Measurements from ENCODE around the gene AGRN.
"Not testable (repeated sequence)": the region's sequence is repeated elsewhere in the genome, so short reads cannot be mapped to it uniquely, and the experiment has no call there.

AGRN gene

DNA sequence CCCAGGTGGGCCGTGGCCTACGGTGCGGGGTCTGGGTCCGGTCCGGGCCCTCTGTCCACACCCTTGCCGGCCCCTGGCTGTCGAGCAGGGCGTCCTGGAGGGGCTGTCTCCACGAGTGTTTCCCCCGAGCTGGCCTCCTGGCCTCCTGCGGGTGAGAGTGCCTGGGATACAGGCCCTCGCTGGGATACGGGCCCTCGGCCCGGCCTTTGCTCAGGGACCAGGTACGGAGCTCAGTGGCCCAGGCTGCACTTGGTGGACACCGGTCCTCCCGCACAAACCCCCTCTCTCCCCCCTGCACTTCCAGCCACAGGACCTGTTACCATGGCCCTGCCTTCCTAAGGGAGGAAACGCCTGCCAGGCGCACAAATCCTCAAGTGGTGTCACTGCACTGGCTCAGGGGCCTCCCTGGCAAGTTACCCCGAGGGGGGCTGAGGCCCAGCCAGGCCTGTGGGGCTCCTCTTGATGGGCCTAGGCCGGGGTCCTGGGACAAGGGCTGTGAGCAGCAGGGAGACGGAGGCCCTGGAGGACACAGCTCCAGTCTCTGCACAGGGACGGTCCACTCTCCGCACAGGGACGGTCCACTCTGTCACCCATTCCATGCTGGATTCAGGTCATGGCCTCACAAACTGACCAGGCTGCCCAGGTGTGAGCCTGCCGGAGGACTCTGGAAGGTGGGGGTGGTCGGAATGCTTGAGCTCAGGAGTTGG lies 72.4 kb downstream of the AGRN start:
- DNase-seq (ENCODE audit: low spot score) = no peak

DNA sequence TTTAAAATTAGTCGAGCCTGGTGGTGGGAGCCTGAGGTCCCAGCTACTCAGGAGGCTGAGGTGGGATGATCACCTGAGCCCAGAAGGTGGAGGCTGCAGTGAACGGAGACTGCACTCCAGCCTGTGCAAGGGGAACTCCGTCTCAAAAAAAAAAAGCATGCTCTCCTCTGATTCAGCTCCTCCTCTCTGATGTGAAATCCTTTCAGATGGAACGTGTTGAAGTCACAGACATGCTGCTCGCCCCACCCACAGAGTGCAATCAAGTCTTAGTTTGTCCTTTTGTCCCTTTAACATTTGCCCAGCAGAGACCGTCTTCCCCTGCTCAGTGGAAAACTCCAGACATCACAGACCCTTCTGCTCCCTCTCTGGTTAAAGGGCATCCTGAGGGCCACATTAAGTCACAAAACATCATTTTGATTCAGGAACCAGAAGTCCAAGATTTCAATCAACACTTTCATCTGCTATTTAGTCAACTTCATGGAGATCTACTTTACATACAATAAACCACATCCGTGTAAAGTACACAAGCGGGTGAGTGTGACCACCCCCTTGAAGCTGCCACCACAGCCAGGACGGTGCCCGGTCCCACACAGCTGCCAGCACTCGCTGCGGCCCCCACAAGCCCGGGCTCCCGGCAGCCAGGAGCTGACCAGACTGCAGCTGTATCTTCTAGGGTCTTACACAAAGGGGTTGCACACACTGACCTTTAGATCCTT lies 73.1 kb downstream of the AGRN start:
- DNase-seq (ENCODE audit: low spot score) = peak; percentile 29

DNA sequence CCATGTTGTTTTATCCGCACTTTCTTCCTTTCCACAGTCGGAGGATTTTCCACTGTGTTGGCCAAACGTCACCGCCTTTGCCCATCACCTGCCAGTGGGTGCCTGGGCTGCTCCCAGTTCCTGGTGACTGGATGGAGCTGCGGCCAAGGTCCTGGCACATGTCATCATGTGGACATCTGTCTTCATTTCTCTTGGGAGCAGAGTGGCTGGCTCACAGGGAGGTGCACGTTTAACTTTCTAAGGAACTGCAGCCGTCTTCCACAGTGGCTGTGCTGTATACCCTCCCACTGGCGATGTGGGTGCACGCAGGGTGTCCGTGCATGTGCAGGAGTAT lies 73.7 kb downstream of the AGRN start:
- DNase-seq (ENCODE audit: low spot score) = no peak

DNA sequence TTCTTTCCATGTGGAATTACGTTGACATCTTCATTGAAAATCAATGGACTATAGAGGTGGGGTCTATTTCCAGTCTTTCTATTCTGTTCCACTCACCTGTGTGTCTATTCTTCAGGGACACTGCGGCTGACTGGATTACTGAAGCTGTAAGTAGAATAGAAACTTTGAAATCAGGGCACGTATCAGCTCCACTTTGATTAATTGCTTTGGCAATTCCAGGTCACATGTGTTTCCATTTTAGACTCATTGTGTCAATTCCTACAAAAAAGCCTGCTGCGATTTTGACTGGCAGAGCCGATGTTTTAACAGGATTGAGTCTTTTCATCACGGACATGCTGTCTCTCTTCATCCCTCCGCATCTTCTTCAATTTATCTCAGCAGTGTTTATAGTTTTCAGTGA lies 75.1 kb downstream of the AGRN start:
- no peak for DNase-seq (ENCODE audit: low spot score)

DNA sequence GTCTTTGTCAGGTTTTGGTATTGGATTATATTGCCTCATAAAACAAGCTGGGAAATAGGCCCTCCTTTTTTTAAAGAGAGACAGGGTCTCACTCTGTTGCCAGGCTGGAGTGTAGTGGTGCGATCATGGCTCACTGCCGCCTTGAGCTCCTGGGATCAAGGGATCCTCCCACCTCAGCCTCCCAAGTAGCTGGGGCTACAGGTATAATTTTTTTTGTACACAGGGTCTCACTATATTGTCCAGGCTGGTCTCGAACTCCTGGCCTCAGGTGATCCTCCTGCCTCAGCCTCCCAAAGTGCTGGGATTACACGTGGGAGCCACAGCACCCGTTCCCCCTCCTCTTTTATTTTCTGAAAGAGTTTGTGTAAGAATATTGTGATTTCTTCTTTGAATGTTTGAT lies 76.2 kb downstream of the AGRN start:
- DNase-seq (ENCODE audit: low spot score) = not testable (repeated sequence)

DNA sequence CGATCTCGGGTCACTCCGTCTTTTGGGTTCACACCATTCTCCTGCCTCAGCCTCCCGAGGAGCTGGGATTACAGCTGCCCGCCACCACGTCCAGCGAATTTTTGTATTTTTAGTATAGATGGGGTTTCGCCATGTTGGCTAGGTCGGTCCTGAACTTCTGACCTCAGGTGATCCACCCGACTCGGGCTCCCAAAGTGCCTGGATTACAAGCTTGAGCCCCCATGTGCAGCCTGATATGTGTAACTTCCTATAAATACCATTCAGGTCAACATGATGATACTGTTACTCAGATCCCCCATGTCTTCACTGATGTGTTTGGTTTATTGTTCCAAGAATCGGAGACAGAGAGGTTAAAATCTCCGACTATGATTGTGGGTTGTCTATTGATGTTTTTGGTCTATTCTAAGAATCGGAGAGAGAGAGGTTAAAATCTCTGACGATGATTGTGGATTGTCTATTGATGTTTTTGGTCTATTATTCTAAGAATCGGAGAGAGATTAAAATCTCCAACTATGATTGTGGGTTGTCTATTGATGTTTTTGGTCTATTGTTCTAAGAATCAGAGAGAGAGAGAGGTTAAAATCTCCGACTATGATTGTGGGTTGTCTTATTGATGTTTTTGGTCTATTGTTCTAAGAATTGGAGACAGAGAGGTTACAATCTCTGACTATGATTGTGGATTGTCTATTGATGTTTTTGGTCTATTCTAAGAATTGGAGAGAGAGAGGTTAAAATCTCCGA lies 78.9 kb downstream of the AGRN start:
- no peak for DNase-seq (ENCODE audit: low spot score)

DNA sequence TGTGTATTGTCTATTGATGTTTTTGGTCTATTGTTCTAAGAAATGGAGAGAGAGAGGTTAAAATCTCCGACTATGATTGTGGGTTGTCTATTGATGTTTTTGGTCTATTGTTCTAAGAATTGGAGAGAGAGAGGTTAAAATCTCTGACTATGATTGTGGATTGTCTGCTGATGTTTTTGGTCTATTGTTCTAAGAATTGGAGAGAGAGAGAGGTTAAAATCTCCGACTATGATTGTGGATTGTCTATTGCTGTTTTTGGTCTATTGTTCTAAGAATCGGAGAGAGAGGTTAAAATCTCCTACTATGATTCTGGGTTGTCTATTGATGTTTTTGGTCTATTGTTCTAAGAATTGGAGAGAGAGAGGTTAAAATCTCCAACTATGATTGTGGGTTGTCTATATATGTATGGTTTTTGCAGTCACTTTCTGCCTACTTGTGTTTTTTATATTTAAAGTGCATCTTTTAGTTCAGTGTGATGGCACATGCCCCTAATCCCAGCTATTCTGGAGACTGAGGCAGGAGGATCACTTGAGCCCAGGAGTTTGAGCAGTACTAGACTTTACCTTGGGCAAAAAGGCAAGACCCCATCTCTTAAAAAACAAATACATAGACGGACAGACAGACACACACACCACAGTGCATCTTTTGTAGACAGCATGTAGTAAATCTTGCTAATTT lies 79.7 kb downstream of the AGRN start:
- no peak for DNase-seq (ENCODE audit: low spot score)

DNA sequence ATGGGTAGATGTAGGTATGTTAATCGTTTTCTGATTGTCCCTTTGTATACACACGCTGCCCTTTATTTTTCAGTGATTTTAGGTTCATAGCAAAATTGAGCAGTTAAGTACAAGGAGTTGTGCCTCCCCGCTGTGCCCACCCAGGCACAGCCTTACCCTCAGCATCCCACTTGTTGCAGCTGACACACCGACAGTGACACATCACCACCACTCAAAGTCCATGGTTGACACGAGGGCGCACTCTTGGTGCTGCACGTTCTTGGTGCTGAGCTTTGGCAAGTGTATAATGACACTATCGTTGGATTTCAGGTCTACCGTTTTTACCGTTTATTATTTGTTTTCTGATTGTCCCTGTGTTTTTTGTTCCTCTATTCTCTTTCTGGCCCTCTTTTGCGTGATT lies 80.4 kb downstream of the AGRN start:
- no peak for DNase-seq (ENCODE audit: low spot score)

DNA sequence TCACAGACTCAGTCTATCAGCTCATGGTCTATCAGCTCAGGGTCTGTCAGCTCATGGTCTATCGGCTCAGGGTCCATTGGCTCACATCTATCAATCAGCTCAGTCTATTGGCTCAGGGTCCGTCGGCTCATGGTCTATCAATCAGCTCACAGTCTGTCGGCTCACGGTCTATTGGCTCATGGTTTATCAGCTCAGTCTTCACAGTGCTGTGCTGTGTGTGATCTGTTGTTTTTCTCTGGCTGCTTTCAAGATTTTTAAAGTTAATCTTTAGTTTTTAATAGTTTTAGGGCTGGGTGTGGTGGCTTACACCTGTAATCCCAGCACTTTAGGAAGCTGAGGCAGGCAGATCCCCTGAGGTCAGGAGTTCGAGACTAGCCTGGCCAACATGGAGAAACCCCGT lies 81.6 kb downstream of the AGRN start:
- DNase-seq (ENCODE audit: low spot score) = no peak

DNA sequence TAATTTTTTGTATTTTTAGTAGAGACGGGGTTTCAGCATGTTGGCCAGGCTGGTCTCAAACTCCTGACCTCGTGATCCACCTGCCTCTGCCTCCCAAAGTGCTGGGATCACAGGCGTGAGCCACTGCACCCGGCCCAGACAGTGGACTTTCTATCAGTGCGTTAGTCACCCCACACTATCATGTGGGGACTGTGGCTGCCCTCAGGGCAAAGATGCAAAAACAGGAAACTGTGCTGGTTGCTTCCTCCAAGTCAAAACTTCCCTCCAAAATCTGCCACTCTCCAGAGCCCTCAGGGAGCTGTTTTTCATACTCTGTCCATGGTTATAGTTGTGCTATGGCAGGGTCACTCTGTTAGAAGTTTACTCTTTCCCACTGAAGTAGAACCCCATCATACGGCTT lies 84.2 kb downstream of the AGRN start:
- not testable (repeated sequence) for DNase-seq (ENCODE audit: low spot score)

Measured in NAMALWA (cell line).